ENCODE data around the gene DGKB.

DGKB gene

DNA sequence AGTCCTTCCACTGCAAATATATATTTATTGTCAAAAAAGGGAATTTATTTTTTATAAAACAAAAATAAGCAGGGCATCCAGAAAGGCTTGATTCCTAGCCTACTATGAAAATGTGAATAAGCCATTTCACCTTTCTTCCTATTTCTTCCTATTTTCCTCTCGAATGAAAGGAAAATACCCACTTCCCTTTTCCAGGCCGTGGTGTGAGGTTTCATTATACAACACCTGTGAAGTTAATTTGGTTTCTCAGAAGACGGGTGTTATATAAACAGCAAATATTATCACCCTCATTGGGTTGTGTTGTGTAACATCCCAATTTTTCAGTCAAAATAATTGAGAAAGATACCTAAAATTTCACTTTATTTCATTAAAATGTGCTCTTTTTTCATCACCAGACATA, 214.3 kb downstream of the DGKB start:
- no peak for DNase-seq (ENCODE audit: low spot score)

DNA sequence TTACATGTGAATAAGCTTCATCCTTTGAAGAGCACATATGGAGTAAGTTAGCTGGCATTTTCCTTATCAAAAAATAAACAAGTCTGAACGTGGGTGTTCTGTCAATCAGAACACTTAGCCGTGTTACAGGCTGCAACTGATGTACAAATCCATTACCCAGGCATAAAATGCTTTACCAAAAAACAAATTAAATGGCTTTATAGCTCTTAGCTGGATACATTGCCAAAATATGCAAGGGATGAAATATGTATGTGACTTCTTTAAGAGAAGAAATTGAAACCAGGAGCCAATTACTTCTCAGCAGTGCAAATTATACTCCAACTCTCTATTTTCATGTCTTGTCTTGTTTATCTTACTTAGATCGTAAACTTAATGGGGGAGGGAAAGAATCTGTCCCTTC, 214.8 kb downstream of the DGKB start:
- DNase-seq (ENCODE audit: low spot score), result no peak

DNA sequence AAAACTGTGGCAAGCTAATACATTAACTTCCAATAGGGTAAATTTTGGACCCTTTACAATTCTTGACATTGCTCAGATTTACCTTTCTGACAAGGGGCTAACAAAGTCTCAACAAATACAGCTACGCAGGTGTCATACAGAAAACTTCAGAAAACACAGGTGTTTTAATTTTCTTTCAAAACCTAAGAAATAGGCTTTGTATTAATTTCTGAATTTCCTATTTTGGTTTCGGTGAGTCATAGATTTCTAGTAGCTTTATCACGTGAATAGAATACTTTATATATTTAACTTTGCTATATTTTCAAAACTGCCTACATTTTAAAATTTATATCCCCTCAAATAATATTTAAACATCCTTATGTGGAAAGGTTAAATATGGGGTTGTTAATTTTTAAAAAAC, 215.3 kb downstream of the DGKB start:
- DNase-seq (ENCODE audit: low spot score), result no peak

DNA sequence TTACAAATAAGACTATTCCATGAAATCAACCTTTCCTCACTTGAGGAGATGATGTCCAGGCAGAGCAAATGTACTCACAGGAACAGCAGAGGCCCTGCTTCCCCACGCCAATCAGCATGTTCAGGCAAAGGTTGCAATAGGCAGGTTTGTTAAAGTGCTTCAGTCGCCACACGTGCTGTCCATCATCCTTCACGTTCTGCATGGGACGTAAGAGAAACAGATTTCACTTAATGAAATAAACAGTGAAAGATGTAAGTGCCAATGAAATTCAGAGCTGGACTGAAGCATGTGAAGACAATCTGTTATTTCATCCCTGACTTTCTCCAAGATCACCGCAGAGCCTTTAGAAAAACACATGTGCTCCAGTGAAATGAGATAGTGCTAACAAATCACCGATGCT, 217.4 kb downstream of the DGKB start:
- no peak for DNase-seq (ENCODE audit: low spot score)

DNA sequence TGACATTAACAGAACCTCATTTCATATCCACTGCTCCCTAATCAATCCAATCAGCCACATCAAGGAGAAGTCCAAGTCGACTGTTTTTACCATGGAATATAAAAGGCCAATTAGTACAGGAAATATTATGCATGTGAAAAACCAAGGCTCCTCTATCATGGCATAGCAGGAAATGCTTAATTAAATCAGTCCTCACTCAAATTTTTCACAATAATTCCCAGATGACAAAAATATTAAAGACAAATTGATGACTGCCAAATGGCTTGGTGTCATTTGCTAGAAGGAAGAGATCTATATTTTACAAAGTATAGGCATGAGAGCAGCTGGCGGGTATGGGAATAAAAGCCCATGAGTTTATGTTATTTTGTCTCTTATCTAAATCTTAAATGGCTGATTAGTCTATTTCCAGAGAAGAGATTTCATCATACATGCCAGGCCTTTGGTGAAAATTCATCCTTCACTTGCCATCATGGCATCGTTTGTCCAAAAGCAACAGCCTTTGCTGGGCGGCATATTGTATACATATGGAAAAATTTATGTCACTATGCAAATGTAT, 219.6 kb downstream of the DGKB start:
- no peak for DNase-seq (ENCODE audit: low spot score)

DNA sequence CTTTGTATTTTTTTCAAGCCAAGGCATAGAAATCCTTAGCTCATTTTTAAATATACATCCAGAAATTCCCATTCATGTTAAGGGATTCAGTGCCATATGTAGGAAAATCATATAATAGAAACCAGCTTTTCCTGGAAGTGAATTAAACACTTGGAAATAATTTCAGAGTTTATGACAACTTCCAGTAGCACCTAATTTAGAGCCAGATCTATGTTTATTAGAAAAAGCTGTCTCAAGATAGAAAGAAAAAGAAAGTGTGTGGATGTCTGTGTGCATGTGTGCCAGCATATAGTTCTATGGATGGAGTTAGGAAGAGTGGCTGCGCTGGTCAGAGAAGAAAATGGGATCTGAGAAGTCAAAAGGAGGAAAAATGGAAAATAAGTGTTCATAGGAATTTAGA, 225.7 kb downstream of the DGKB start:
- DNase-seq (ENCODE audit: low spot score), result no peak

DNA sequence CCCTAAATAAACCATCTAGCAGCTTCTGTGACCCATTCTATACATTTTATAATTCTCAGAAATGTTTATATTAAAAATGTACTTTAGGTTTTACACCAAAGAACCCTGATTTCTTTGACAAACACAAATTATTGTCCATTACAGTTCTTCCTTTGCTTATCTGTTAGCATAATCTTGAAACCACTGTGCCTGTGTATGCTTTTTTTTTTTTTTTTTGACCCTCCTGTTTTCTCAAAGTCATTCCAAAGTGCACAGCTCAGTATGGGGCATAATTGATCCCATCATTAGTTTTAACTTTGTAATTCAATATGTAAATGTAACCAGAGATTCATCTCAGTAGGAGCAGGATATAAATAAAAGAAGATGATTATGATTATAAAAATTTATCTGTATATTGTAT, 229.3 kb downstream of the DGKB start:
- no peak for DNase-seq (ENCODE audit: low spot score)

DNA sequence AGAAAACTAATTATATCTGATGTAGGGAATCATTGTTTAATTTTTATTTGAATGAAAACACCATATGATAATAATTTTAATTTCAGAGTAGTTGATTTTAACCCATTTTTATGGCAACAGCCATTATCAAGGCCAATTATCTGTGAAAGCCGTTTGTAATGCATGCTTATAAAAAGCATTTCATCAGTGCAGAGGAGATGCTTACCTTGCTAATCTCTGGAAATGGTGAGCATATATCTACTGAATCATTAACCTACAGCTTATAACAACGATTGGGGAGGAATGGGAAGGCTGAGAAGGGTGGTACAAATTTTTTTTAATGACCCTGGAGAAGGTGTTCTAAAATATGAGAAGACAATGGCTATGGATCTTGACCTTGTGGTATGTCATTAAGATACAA, 235.6 kb downstream of the DGKB start:
- DNase-seq (ENCODE audit: low spot score), result no peak

DNA sequence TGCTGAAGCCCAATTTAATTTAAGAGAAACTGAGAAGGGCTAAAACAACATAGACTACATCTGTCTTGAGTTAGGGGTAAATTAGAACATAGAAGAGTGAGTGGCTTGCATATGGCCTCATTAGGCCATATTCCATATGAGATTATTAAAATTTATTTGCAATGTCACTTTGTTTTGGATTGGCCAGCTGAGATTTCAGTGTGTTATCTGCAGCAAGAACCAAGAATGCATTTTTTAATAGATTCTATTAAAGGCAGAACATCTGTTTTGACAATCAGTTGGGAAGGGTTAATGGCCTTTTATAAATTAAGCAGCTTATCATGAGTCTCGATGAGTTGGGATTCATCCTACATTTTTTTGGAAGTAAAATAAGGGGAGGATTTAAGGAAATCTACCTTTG, 236.2 kb downstream of the DGKB start:
- DNase-seq (ENCODE audit: low spot score), result no peak

DNA sequence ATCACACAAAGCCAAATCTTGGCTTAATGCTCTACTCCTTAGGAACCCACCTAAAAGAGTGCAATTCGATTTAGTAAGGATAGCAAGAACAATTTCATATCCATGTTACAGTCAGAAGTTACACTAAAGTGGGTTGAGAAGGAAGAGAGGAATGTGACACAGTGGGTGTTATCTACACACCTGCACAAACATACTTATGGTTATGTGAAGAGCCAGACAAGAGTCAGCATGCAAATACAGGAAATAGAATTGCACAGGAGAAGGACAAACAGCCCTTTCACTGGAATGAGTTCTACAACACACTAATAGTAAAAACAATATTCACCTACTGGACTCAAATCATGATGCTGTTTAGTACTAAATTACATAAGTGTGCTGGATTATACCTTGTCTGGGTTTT, 262.8 kb downstream of the DGKB start:
- DNase-seq (ENCODE audit: low spot score), result no peak

DNA sequence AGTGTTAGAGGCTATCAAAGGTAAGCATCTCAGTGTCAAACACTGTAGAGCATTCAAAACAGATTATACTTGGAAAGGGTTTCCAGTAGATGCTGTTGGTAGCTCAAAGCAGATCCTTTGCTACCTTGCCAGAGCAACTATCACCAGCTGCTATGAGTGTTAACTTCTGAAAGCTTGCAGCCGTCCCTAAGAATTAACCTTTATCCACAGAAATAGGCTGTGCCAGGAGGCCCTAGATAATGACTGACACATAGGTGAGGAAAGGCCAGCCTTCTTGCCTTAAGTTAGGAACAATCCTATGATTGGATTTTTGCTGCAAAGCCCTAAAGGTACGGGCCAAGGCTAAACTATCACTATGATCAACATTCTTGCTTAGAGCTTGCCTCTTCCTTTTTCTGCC, 263.2 kb downstream of the DGKB start:
- no peak for DNase-seq (ENCODE audit: low spot score)

DNA sequence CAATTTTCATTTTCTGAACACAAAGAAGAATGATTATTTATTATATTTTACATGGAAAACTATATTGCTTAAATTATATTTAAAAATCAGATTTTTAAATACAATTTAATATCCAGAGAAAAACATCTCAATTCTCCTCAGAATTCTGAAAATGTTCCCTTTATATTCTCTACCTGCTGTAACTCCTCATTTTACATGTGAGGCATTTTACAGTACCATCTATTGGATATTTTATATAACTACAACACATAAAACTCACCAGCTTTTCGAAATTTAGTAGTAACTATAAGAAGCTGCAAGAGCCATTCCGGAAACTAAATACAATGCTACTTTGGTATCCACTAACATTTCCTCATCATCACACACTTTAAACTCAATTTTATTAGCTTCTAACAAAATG, 264.6 kb downstream of the DGKB start:
- no peak for DNase-seq (ENCODE audit: low spot score)

DNA sequence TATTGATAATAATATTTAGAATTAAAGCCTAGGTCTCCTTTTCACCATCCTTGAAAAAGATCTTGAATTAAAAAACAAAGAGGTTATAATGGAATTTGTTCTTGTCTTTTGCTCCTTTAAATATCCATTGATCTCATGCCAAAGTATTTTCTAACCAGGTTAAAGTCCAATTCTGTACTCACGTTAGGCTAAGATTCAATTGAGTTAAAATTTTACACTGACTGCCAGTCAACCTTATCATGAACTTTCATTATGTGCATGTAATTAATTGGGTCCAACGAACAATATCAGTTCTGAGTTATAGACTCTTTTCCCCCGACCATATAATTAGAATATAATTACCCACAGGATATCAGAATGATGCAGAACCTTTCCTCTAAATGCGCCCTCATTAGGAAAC, 266.6 kb downstream of the DGKB start:
- DNase-seq (ENCODE audit: low spot score), result no peak

DNA sequence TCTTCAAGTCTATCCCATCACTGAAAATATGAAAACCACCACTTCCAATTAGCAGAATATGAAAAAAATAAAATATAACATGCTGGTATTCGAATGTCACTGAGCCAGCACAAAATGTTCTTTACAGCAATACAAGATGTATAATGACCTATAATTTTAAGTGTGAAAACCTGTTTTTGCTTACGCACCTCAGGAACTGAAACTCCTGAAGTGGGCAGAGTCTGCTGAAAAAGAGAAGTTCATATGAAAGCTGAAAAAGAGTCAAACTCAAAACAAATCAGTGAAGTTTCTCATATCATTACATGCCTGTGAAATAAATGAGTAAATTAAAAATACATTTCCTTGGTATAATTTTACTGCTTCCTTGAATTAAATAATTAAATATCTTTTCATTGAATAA, 272.5 kb downstream of the DGKB start:
- no peak for DNase-seq (ENCODE audit: low spot score)

DNA sequence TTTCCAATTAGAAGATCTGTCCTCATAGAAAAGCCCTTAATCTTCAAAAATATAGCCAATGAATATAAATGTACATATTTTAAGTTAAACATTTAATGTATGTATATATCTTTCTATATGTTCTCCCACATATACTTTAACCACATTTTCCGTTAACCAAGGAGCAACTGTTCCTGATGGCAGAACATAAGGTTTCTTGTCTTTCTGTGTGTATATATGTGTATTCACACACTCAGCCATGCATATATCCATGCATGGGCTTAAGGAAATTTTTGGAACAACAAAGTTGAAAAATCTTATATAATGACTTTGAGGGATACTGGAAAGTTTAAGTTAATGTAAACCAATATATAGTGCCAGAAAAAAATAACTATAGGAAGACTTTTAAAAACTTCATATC, 274.0 kb downstream of the DGKB start:
- DNase-seq (ENCODE audit: low spot score), result no peak

DNA sequence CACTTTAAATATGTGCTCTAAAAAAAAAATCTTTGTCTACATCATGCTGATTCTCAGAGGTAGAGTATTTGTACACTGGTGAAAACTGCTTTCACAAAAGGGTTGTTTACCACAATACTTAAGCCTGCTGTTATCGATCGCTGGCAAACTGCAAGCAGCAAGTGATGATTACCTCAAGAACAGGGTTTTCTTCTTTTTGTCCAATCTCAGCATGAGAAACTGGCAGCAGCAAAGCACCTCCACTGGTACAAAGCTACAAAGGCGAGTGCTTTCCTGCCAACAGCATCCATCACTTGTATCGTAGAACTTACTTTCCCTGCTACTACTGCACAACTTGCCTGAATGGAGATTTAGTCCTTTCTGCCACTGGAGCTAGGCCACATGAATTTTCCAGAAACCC, 276.5 kb downstream of the DGKB start:
- DNase-seq (ENCODE audit: low spot score), result no peak

DNA sequence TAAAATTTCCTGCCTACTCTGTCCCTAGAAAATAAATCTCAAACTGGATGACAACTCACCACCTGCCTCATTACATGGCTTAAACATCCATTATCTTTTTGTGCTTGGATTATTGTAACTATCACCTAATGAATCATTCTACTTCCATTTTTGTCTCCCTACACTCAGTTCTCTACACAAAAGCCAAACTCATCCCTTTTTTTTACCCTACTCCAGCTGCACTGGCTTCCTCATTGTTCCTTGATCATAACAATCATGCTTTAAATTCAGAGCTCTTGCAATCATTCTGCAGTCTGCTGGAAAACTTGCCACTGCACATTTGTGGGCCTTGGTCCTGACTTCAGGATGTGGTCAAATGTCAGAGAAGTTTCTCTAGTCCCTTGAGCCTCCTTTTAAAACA, 280.0 kb downstream of the DGKB start:
- no peak for DNase-seq (ENCODE audit: low spot score)

DNA sequence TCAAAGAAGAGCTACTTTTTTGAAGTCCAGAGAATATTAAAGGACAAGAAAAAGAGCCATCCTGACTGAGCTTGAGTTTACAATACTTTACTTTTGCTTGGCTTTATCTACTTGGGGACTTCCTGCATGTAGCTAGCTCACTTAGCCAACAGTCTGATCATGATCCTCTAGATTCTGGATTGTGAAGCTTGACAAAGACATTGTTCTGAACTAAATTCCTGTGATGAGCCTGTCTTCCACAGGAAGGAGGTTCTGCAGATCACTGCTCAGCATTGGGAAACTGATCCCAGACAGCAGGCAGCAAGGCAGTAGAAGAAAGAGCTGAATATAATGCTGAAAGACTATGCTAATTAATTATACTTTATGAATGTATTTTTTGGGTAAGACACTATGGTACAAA, 296.4 kb downstream of the DGKB start:
- no peak for DNase-seq (ENCODE audit: low spot score)

DNA sequence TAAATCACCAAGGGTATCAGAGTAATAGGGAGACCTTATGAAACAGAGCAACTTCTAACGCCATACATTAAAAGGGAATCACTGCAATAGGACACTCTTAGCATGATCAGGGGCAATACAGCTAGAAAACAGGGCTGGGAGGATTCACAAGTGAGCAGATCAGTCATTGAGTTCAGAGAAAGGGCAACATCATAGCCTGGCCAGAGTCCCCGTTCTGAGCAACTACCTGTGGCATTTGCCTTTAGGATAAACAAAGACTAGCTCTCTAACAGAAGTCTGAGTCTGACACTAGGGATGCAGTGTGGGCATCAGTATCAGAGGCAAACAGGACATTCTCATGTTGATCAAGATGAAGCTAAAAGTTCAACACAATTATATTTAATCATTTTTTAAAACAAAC, 297.9 kb downstream of the DGKB start:
- no peak for DNase-seq (ENCODE audit: low spot score)

DNA sequence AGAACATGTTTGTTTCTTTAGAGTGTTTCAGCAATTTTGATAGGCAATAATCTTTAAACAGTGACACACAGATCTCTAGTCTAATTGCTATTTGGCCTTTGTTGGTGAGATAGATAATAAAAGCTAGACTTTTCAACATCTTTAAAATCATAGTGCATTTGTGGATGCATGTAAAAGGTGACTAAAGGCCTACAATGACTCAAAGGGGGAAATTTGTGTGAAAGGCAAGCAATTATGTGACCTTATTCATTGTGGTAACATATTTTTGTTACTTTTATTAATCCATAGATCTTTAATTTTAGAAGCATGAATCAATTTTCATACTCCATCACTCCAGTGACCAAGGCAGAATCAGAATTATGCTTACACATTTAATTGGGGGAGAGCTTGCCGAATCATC, 299.7 kb downstream of the DGKB start:
- no peak for DNase-seq (ENCODE audit: low spot score)

DNA sequence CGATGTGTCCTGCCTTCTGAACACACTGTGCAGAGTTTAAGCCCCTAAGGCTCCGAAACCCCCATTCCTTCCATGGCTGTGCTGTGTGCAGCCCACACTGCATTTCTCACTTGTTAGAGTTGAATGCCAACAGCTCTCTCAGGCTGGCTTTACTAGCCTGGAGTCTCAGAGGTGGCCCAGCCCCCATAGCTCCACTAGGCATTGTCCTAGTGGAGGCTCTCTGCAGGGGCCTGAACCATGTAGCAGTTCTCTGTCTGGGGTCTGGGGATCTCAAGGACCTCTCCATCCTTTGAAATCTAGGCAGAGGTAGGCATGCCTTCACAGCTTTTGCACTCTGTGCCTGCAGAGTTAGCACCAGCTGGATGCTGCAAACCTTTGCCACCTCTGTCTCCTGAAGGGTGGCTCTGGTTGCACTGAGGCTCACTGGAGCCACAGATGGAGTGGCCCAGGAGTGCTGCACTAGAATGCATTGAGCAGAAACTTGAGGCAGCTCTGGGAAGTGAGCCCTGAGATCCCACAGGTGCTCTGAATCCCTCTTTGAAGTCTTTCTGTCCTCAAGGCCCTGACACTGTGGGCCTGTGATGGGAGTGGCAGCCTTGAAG, 301.7 kb downstream of the DGKB start:
- DNase-seq (ENCODE audit: low spot score), result no peak

DNA sequence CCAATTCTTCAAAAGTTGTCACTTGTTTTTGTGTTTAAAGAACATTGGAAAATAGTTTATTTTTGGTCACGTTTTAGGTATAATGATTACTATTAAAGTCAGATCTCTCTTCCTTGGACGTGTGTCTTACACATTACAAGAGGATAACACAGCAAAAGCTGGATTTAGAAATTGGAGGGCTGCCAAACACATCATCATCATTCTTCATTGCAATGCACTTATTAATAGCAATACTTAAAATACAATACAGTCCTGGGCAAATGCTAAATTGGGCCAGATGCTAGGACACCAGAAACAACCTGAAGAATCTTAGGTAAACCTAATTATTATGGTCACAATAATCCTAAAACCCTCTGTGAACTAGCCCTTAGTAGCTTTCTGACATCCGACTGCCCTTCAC, 303.6 kb downstream of the DGKB start:
- DNase-seq (ENCODE audit: low spot score), result no peak

DNA sequence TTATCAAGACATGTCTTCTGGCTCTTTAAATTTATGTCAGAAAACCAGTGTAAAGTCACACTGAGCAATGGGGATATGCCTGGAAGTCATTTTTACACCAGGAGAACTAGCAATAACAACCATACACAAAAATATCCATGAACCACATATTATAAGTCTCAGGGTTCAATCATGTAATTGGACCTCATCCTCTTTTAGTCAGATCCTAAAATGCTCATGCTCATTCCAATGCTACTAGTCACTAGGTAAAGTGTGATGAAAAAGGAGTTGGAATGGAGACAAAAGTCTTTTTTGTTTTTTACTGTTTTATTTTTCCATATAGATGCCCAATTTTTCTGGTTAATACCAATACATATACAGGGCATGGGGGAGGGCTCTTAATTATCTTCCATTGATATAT, 306.1 kb downstream of the DGKB start:
- DNase-seq (ENCODE audit: low spot score), result no peak

DNA sequence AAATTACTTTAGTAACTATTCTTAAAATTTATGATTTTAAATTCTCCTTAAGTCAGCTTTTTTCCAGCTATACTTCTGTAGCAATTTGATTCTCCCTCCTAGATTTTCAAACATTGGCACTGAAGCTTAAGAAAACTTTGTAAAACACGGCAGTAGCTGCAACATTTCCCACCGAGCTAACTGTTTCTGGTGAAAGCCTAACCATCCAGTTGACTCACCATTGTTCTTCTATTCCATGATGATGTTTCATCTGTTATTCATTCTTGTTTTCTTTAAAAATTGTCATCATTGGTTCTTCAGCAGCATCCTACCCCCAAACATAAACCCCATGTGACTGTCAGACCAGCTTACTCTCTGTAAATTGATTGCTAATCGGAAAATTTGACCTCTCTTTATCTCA, 312.3 kb downstream of the DGKB start:
- DNase-seq (ENCODE audit: low spot score), result no peak

DNA sequence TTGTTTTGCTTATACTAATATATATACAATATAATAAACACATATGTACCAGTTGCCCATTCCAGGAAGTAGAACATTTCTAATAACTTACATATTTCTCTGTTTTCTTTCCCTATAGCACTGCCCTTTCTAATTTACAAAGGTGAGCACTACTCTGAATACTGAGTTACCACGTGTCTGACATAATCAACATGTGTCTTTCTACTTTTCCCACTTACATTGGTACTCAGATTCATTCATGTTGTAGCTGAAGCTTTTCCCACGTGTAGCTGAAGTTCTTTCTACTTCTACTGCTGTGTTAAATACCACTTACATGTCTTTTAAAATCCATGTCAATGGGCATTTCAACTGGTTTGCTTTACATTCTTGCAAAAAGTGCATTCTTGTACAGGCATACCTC, 317.3 kb downstream of the DGKB start:
- no peak for DNase-seq (ENCODE audit: low spot score)

All from AG08396 (cell line).